Activated CD4-positive, alpha-beta T cell treated with anti-CD3 and anti-CD28 coated beads, Interleukin-2, amount 10 ng/mL, durations not matched to agents 24 days and 14 days (primary cell): Measurements from ENCODE around the gene SEC24B. TPM values are rescaled to one million over a fixed set of nuclear protein-coding genes. Genes with fewer than 3 reads are reported as not detected.
"Not testable (repeated sequence)": the region's sequence is repeated elsewhere in the genome, so short reads cannot be mapped to it uniquely, and the experiment has no call there.

Experiments
- DNase-seq: peaks from one replicate; pipeline ENCODE4 v3.0.0; 2022
- H3K27ac Mint-ChIP-seq: one replicate; pipeline ENCODE4 v1.8.0; 2022; ENCODE audit warnings: mild to moderate bottlenecking, mixed read lengths
- H3K27me3 Mint-ChIP-seq: one replicate; pipeline ENCODE4 v1.8.0; 2022; ENCODE audit warnings: mixed read lengths
- H3K36me3 Mint-ChIP-seq: one replicate; pipeline ENCODE4 v1.8.0; 2022; ENCODE audit warnings: low read depth, mild to moderate bottlenecking, mixed read lengths
- H3K4me1 Mint-ChIP-seq: one replicate; pipeline ENCODE4 v1.8.0; 2021; ENCODE audit warnings: mixed read lengths
- H3K4me3 Mint-ChIP-seq: one replicate; pipeline ENCODE4 v1.8.0; 2022; ENCODE audit warnings: mild to moderate bottlenecking, moderate library complexity, mixed read lengths
- H3K9me3 Mint-ChIP-seq: one replicate; pipeline ENCODE4 v1.8.0; 2021; ENCODE audit warnings: mixed read lengths
- intact Hi-C: fragments of 100-400 bp; cut with micrococcal nuclease; formaldehyde crosslinking; loops from one replicate; pipeline ENCODE4 v1.15.1; 2023
- total RNA-seq: library from RNA; stranded (reverse); gene quantifications from 2 replicates; pipeline ENCODE4 v1.2.3, GENCODE V29; 2022

SEC24B gene
- total RNA-seq, 1 donor from 2014 or later, result 33.6 TPM

DNA sequence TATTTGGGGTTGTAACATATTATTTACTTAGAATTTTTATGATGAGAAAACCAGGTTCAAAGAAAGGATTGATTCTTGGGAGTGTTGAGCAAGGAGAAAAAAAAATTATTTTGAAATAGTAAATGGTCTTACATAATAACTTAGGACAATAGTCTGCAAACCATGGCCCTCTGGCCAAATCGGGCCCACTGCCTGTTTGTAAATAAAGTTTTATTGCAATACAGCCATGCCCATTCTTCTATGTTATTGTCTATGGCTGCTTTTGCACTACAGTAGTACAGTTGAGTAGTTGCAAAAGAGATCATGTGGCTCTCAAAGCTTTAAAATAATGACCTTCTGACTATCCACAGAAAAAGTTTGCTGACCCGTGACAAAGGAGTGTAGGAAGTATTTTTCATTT lies 63.3 kb downstream of the SEC24B start:
- H3K27me3 Mint-ChIP-seq, result no peaks in the 10 kb centered on the region
- intact Hi-C loops, result no loop called here
- DNase-seq, result no peak
- peaks cover 52% of the 10 kb centered on the region for H3K36me3 Mint-ChIP-seq
- no peak overlapping the region for H3K4me3 Mint-ChIP-seq
- no peaks in the 10 kb centered on the region for H3K4me1 Mint-ChIP-seq
- H3K9me3 Mint-ChIP-seq, result no peaks in the 10 kb centered on the region
- H3K27ac Mint-ChIP-seq, result no peak overlapping the region

DNA sequence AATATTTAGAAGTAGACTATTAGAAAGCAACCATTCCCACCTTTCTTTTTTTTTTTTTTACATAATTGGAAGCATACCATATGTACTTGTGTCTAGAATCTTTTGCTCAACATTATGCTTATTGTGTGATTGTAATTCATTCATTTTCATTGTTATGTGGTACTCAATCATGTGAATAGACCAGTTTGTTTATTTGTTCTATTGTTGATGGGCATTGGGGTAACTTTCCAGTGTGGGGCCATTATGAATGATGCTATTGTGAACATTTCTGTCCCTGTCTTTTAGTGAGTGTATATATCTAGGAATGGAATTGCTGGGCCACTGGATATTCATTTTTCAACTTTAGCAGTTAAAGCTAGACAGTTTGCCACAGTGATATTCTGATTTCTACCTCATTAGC lies 63.9 kb downstream of the SEC24B start:
- intact Hi-C loops, result no loop called here

DNA sequence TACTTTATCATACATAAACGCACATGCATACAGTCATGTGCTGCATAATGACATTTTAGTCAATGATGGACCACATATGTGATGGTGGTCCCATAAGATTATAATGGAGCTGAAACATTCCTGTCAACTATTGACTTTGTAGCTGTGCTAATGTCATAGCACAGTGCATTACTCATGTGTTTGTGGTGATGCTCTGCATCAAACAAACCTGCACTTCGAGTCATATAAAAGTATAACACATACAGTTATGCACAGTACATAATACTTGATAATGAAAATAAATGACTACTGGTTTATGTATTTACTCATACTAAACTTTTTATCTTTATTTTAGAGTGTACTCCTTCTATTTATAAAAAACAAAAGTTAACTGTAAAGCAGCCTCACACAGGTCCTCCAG lies 65.9 kb downstream of the SEC24B start:
- H3K36me3 Mint-ChIP-seq, result peaks cover 45% of the 10 kb centered on the region
- peaks cover 3% of the 10 kb centered on the region for H3K4me1 Mint-ChIP-seq
- H3K27me3 Mint-ChIP-seq, result no peaks in the 10 kb centered on the region
- DNase-seq, result no peak
- no peak overlapping the region for H3K27ac Mint-ChIP-seq
- H3K4me3 Mint-ChIP-seq, result no peak overlapping the region
- intact Hi-C loops, result no loop called here
- no peaks in the 10 kb centered on the region for H3K9me3 Mint-ChIP-seq

More for the DNA sequence above, 63.9 kb downstream of the SEC24B start:
- Mint-ChIP-seq H3K36me3 (peaks cover 53% of the 10 kb centered on the region), H3K27me3 (no peaks in the 10 kb centered on the region), H3K4me3 (no peak overlapping the region), H3K27ac (no peak overlapping the region), H3K4me1 (peaks cover 2% of the 10 kb centered on the region), H3K9me3 (no peaks in the 10 kb centered on the region)
- DNase-seq, result no peak

DNA sequence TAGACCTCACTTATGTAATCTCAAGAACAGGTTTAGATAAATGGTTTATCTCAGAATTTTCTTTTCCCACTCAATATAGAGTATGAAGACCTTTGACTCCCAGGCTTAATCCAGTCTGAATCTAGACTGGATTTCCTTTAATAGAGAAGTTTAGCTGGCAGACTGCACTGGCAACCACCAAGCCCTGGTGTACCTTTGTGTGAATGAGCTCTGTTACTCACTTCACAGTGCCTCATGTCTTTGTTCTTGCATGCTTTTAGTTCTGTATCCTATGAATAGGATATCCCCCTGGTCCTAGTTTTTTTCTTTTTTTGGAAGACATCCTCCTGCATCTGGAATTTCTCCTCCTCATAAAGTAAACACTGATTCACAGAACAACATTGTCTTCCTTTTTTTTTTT lies 73.3 kb downstream of the SEC24B start:
- Mint-ChIP-seq H3K36me3 (peaks cover 41% of the 10 kb centered on the region), H3K4me3 (no peak overlapping the region), H3K27ac (no peak overlapping the region), H3K4me1 (peaks cover 3% of the 10 kb centered on the region), H3K27me3 (no peaks in the 10 kb centered on the region), H3K9me3 (no peaks in the 10 kb centered on the region)
- DNase-seq, result no peak
- intact Hi-C loops, result no loop called here

DNA sequence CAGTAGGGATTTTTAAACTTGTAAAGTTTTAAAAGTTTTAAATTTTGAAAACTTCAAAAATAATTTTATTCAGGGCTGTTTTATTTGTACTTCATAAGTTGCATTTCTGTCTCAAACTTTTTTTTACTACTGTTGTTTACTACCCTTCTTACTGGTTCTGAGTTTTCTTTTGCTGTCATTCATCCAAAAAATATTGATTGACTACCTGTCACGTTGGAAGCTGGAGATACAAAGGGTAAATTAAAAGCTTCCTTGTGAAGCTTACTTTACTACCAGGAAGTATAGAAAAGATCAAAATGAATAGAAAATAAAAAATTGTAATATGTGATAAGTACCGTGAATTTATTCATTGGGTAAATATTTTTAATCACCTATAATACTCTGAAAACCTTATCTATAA lies 77.1 kb downstream of the SEC24B start:
- Mint-ChIP-seq H3K4me1 (no peaks in the 10 kb centered on the region), H3K36me3 (peaks cover 46% of the 10 kb centered on the region), H3K27ac (no peak overlapping the region), H3K9me3 (no peaks in the 10 kb centered on the region), H3K27me3 (no peaks in the 10 kb centered on the region), H3K4me3 (no peak overlapping the region)
- no peak for DNase-seq
- intact Hi-C loops, result no loop called here

DNA sequence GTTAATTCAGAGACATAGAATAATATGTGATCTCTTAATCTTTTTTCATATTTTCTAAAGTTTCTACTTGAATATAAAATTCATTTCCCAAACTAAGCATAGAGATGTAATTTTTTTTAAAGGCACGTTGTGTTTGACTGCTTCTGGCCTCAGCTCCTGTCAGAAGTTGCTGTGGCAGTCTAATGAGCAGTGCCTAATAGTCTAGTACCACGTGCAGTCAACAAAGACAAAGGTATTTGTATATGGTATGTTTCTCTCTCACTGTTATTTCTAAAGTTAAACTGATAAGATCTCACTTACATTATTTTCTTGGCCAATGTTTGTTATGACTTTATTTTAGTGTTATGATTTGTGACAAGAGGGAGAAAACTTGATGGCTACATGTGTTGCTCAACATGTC lies 77.8 kb downstream of the SEC24B start:
- Mint-ChIP-seq H3K4me3 (no peak overlapping the region), H3K27me3 (no peaks in the 10 kb centered on the region), H3K36me3 (peaks cover 46% of the 10 kb centered on the region), H3K4me1 (no peaks in the 10 kb centered on the region), H3K27ac (no peak overlapping the region), H3K9me3 (no peaks in the 10 kb centered on the region)
- no peak for DNase-seq
- intact Hi-C loops, result no loop called here

DNA sequence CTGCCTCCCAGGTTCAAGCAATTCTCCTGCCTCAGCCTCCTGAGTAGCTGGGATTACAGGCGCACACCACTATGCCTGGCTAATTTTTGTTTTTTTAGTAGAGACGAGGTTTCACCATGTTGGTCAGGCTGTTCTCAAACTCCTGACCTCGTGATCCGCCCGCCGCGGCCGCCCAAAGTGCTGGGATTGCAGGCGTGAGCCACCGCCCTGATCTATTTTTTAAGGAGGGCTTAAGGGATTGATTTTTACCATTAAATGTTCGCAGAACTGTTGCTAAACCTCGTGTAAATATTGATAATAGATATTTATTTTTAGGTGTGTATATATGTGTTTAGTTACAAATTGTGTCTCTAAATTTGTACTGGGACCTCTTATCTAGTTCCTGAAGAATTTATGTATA lies 79.8 kb downstream of the SEC24B start:
- H3K4me3 Mint-ChIP-seq, H3K27ac Mint-ChIP-seq, H3K9me3 Mint-ChIP-seq, H3K4me1 Mint-ChIP-seq, intact Hi-C loops, DNase-seq, H3K27me3 Mint-ChIP-seq: not testable (repeated sequence)
- H3K36me3 Mint-ChIP-seq, result peaks cover 51% of the 10 kb centered on the region

DNA sequence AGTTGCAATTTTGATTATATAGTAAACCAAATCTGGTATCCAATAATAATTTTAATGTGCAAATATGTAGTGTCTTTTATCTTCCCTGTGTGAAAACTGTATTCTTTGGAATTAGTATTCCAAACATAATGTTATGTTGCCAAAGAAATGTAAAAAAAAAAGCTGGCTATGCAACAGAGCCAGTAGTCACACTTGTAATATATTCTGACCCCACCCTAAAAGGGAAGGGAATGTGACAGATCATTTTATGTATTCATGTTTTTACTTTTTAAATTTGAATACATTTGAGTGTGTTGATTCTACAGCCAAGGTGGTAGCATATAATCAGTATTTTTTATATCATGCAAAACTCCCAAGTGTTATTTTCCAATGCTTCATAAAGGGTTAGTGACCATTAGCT lies 98.6 kb downstream of the SEC24B start:
- H3K27me3 Mint-ChIP-seq, result no peaks in the 10 kb centered on the region
- peaks cover 51% of the 10 kb centered on the region for H3K36me3 Mint-ChIP-seq

DNA sequence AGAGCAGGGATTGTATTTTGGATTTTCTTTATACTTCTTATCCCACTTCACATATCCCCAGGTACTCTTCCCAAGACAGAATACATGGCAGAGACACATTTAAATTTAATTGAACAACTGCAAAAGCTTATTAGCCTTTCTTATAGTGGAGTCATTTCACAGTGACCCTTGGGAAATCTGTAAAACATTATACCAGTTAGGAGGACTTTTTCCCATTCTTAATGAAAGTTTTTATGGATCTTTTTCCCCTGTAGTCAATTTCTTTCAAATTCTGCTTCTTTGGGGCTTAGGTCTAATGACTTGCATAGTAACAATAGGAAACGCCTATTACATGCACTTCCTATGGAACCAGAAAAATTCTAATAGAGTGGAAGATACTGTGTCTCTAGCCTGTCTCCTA lies 111.8 kb downstream of the SEC24B start:
- H3K36me3 Mint-ChIP-seq, result peaks cover 39% of the 10 kb centered on the region
- intact Hi-C loops, result no loop called here
- no peaks in the 10 kb centered on the region for H3K27me3 Mint-ChIP-seq
- no peak for DNase-seq
- H3K9me3 Mint-ChIP-seq, result peaks cover 10% of the 10 kb centered on the region
- H3K4me3 Mint-ChIP-seq, result no peak overlapping the region
- peaks cover 18% of the 10 kb centered on the region for H3K4me1 Mint-ChIP-seq
- no peak overlapping the region for H3K27ac Mint-ChIP-seq

More for the DNA sequence above, 98.6 kb downstream of the SEC24B start:
- intact Hi-C loops, result no loop called here
- DNase-seq, result no peak
- H3K4me3 Mint-ChIP-seq, result no peak overlapping the region
- no peaks in the 10 kb centered on the region for H3K9me3 Mint-ChIP-seq
- H3K27ac Mint-ChIP-seq, result no peak overlapping the region
- peaks cover 3% of the 10 kb centered on the region for H3K4me1 Mint-ChIP-seq

DNA sequence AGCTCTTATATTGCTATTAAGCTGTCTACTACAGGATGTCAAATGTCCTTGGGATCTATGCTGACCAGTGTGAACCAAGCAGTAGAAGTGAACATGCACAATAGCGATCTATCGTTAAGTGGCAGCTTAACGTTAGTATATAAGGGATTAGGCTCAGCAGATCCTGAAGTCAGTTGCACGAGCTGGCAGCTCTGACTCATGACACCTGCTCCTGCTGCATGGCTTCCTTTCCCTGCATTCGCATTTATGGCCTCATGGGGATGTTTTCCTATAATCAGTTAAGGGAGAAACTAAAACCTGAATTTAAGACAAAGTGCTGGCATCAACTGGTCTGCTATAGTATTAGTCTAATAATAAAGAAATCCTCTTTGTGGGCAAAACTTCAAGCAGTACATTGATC lies 113.8 kb downstream of the SEC24B start:
- Mint-ChIP-seq H3K4me3 (no peak overlapping the region), H3K27ac (no peak overlapping the region), H3K9me3 (peaks cover 10% of the 10 kb centered on the region), H3K27me3 (no peaks in the 10 kb centered on the region), H3K36me3 (peaks cover 34% of the 10 kb centered on the region), H3K4me1 (peaks cover 18% of the 10 kb centered on the region)
- intact Hi-C loops, result no loop called here
- no peak for DNase-seq

DNA sequence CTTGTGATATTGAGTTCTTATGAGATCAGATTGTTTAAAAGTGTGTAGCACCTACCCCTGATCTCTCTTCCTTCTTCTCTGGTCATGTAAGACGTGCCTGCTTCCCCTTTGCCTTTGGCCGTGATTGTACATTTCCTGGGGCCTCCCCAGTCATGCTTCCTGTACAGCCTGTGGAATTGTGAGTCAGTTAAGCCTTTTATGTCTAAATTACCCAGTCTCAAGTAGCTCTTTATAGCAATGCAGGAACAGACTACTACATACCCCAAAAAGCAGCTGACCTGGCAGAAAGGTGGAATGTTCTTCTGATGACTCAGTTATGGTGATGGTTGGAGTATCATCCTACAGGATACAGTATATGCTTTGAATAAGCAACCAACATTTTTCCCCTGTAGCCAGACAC lies 115.0 kb downstream of the SEC24B start:
- Mint-ChIP-seq H3K27ac (peak overlapping the region; percentile 57), H3K27me3 (no peaks in the 10 kb centered on the region), H3K4me3 (peak overlapping the region; percentile 14), H3K36me3 (peaks cover 29% of the 10 kb centered on the region), H3K4me1 (peaks cover 18% of the 10 kb centered on the region), H3K9me3 (peaks cover 10% of the 10 kb centered on the region)
- intact Hi-C loops, result loop anchor here (1.0 kb wide), 1 partner anchor 12 kb away; the partner anchor contains the start of gene MCUB
- DNase-seq, result peak; percentile 63

DNA sequence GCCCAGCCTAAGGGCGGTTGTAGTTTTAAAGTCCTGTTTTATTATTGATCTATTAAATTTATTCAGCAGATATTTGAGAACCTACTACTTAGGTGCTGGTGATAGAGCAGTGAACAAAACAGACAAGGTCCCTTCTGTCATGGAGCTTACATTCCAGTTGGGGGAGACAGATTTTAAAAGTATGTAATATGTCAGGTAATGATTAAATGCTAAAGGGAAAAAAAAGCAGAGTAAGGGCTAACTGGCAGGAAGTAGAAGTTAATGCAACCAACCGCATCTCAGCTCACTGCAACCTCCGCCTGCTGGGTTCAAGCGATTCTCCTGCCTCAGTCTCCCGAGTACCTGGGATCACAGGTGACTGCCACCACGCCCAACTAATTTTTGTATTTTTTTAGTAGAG lies 118.6 kb downstream of the SEC24B start:
- Mint-ChIP-seq H3K27ac (no peak overlapping the region), H3K36me3 (peaks cover 31% of the 10 kb centered on the region), H3K4me3 (no peak overlapping the region), H3K27me3 (no peaks in the 10 kb centered on the region), H3K9me3 (peaks cover 10% of the 10 kb centered on the region), H3K4me1 (peaks cover 21% of the 10 kb centered on the region)
- intact Hi-C loops, result no loop called here
- DNase-seq, result no peak

DNA sequence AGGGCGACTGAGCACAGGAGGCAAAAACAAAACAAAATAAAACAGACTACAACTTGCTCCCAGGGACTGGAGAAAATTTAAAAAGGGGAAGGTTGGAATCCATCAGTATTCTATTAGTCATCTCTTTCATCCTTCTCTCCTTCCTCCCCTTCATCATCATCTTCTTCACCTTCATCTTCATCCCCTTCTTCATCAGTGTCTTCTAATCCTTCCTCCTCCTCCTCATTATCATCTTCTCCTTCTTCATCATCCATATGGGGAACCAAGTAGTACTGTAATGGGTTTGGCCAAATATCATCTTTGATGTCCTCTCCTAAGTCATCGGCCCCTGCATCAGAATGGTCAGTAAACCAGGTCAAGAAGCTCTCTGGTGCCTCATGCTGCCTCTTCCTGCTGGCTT lies 119.5 kb downstream of the SEC24B start:
- no peak for DNase-seq
- H3K27ac Mint-ChIP-seq, result no peak overlapping the region
- H3K4me3 Mint-ChIP-seq, result no peak overlapping the region
- peaks cover 17% of the 10 kb centered on the region for H3K4me1 Mint-ChIP-seq
- intact Hi-C loops, result no loop called here
- H3K9me3 Mint-ChIP-seq, result peaks cover 6% of the 10 kb centered on the region
- H3K36me3 Mint-ChIP-seq, result peaks cover 29% of the 10 kb centered on the region
- H3K27me3 Mint-ChIP-seq, result no peaks in the 10 kb centered on the region

DNA sequence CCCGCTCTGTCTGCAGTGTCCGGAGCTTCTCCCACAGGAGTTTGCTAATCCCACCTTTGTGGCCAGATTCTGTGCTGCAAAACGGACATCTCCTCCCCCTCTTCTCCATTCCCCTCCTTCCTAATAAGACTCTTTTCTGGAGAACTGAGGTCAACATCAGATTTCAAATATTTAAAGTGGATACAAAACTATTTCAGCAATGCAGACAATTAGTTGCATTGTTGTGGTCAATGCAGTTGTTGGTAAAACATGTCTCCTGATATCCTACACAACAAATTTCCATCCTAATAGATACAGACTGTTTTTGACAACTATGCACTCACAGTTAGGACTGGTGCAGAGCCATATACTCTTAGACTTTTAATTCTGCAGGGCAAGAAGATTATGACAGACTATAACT lies 121.4 kb downstream of the SEC24B start:
- peaks cover 11% of the 10 kb centered on the region for H3K4me1 Mint-ChIP-seq
- H3K27me3 Mint-ChIP-seq, result no peaks in the 10 kb centered on the region
- H3K36me3 Mint-ChIP-seq, result peaks cover 15% of the 10 kb centered on the region
- no peak overlapping the region for H3K4me3 Mint-ChIP-seq
- no peak for DNase-seq
- no peaks in the 10 kb centered on the region for H3K9me3 Mint-ChIP-seq
- H3K27ac Mint-ChIP-seq, result no peak overlapping the region
- intact Hi-C loops, result no loop called here

DNA sequence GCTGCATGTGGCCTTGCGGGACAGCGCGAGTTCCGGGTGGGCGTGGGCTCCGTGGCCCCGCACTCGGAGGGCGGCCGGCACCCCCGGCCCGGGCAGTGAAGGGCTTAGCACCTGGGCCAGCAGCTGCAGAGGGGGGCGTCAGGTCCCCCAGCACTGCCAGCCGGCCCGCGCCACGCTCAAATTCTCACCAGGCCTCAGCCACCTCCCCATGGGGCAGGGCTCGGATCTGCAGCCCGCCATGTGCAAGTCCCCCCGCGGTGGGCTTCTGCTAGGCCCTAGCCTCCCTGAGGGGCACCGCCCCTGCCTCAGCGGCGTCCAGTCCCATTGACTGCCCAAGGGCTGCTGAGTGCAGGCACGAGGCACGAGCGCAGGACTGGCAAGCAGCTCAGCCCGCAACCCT lies 123.8 kb downstream of the SEC24B start:
- DNase-seq, result no peak
- Mint-ChIP-seq H3K9me3 (no peaks in the 10 kb centered on the region), H3K36me3 (peaks cover 20% of the 10 kb centered on the region), H3K27ac (no peak overlapping the region), H3K27me3 (no peaks in the 10 kb centered on the region), H3K4me3 (no peak overlapping the region), H3K4me1 (peaks cover 24% of the 10 kb centered on the region)
- intact Hi-C loops, result no loop called here
